Breast epithelium (tissue), 3 donors: Measurements from ENCODE around the gene RELN.

Experiments
- CTCF ChIP-seq, 3 donors: fragments of 450-650 bp; IDR thresholded peaks; one replicate each; pipeline ENCODE4 v1.5.1; 2016 to 2017; ENCODE audit warnings: antibody characterized with exemption in 3 of 3, mild to moderate bottlenecking in 3 of 3, moderate library complexity in 3 of 3
- POLR2A ChIP-seq: fragments of 450-650 bp; IDR thresholded peaks from one replicate; pipeline ENCODE4 v1.6.1; 2016; ENCODE audit warnings: antibody characterized with exemption, mild to moderate bottlenecking, moderate library complexity
- POLR2AphosphoS5 ChIP-seq, 3 donors: sonication (generic); formaldehyde crosslinking; IDR thresholded peaks; one replicate each; pipeline ENCODE4 v1.6.1; 2017; ENCODE audit warnings: antibody characterized with exemption in 3 of 3

- no peak for TF ChIP-seq POLR2A
- no peak for TF ChIP-seq CTCF (IDR thresholded peaks at IDR 0.05)
- TF ChIP-seq POLR2AphosphoS5 (IDR thresholded peaks at IDR 0.05), result no peak
Observed at GRCh38 chr7:103660455-103661371, 328.7 kb downstream of the RELN start.
